ENCODE results near the gene ALK. TPM values are rescaled to one million over a fixed set of nuclear protein-coding genes. Genes with fewer than 3 reads are reported as not detected.
A peak's percentile ranks its signal among the peaks of the same experiment; 100 is the strongest.

The ALK gene
- total RNA-seq, 1 donor from 2014 or later: 2.0 TPM

- DNase-seq (ENCODE audit: low spot score in 2 of 2): no peak
- FAIRE-seq: no peak
Measured at GRCh38 chr2:29443627-29444026, 477.8 kb downstream of the ALK start.

GRCh38 chr2:29443151-29443550, 478.2 kb downstream of the ALK start:
- DNase-seq (ENCODE audit: low spot score in 2 of 2) (no peak), FAIRE-seq (no peak)

- FAIRE-seq: no peak
- no peak for DNase-seq (ENCODE audit: low spot score in 2 of 2)
Measured at GRCh38 chr2:29440921-29441623, 480.3 kb downstream of the ALK start.

GRCh38 chr2:29433920-29434319, 487.5 kb downstream of the ALK start:
- FAIRE-seq: no peak
- no peak for DNase-seq (ENCODE audit: low spot score in 2 of 2)

GRCh38 chr2:29433128-29433527, 488.3 kb downstream of the ALK start:
- no peak for DNase-seq (ENCODE audit: low spot score in 2 of 2)
- FAIRE-seq: no peak

GRCh38 chr2:29431485-29431884, 489.9 kb downstream of the ALK start:
- DNase-seq (ENCODE audit: low spot score in 2 of 2) (no peak), FAIRE-seq (no peak)

- DNase-seq (ENCODE audit: low spot score in 2 of 2) (no peak), FAIRE-seq (no peak)
Measured at GRCh38 chr2:29430382-29431112, 490.8 kb downstream of the ALK start.

- no peak for DNase-seq (ENCODE audit: low spot score in 2 of 2)
- FAIRE-seq: no peak
Measured at GRCh38 chr2:29426354-29426753, 495.0 kb downstream of the ALK start.

- no peak for FAIRE-seq
- DNase-seq (ENCODE audit: low spot score in 2 of 2): no peak
Measured at GRCh38 chr2:29425866-29426265, 495.5 kb downstream of the ALK start.

- DNase-seq (ENCODE audit: low spot score in 2 of 2) (no peak), FAIRE-seq (no peak)
Measured at GRCh38 chr2:29423061-29423666, 498.2 kb downstream of the ALK start.

- no peak for FAIRE-seq
- DNase-seq (ENCODE audit: low spot score in 2 of 2): no peak
Measured at GRCh38 chr2:29420999-29421782, 500.2 kb downstream of the ALK start.

- no peak for DNase-seq (ENCODE audit: low spot score in 2 of 2)
- FAIRE-seq: no peak
Measured at GRCh38 chr2:29420464-29420863, 500.9 kb downstream of the ALK start.

GRCh38 chr2:29417630-29418029, 503.8 kb downstream of the ALK start:
- DNase-seq (ENCODE audit: low spot score in 2 of 2): no peak
- no peak for FAIRE-seq

- FAIRE-seq (no peak), DNase-seq (ENCODE audit: low spot score in 2 of 2) (no peak)
Measured at GRCh38 chr2:29412197-29412925, 509.0 kb downstream of the ALK start.

GRCh38 chr2:29405707-29406106, 515.7 kb downstream of the ALK start:
- DNase-seq (ENCODE audit: low spot score in 2 of 2) (no peak), FAIRE-seq (no peak)

- DNase-seq (ENCODE audit: low spot score in 2 of 2): no peak
Measured at GRCh38 chr2:29405266-29405665, 516.1 kb downstream of the ALK start.

GRCh38 chr2:29401994-29402393, 519.4 kb downstream of the ALK start:
- FAIRE-seq: no peak
- no peak for DNase-seq (ENCODE audit: low spot score in 2 of 2)

More at GRCh38 chr2:29405266-29405665, 516.1 kb downstream of the ALK start:
- no peak for FAIRE-seq

- DNase-seq (ENCODE audit: low spot score in 2 of 2) (no peak), FAIRE-seq (no peak)
Measured at GRCh38 chr2:29400930-29401653, 520.3 kb downstream of the ALK start.

GRCh38 chr2:29398384-29399237, 522.8 kb downstream of the ALK start:
- DNase-seq (ENCODE audit: low spot score in 2 of 2) (peak in 1 of 2 donors; percentile 20), FAIRE-seq (no peak)
